ENCODE measurements around the gene CAPSL. TPM values are rescaled to one million over a fixed set of nuclear protein-coding genes. Genes with fewer than 3 reads are reported as not detected.

CAPSL gene
- total and polyA plus RNA-seq, 2 of the 8 experiments (the other 6 are each of a cell fraction or from before 2014, with no cell fraction given), result not detected

DNA sequence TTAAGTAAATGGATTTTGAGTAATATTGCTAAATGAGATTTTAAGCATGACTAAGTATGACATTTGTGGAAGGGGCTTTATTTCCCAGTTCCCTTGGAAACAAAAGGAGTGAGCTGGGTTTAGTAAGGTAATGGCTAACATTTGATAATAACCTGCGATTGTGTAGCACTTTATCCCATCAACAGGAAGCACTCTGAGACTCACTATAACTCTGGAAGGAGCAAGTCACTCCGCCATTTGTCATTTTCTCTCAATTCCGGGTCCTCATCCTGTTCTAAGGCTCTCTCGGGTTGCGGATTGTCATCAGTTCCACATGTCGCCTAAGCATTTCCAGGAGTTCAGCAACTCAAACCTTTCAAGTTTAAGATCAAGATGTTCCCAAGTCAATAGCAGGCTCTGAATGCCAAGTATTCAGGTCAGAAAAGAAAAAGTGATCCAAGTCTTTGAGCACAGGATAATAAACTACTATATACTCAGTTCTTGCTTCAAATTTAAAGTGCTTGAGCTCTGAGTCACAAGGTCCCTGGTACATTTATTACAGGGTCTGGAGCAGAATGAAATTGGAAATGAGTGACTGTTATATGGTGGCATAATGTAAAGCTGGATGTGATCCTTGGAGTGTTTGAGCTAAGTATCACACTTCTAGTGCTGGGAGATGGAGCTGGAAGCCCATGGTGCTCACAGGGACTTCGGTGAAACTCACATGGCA is 39.3 kb downstream of the CAPSL start:
- Histone ChIP-seq H4K20me1 (replicated peaks in 1 of 2; ENCODE audit: control insufficient read depth in 1 of 2, insufficient read depth in 2 of 2, low read length in 2 of 2) (no peaks in the 10 kb centered on the region), H2BK120ac (replicated peaks; ENCODE audit: low read depth, low read length) (no peak overlapping the region), H3K27ac (ENCODE audit: low read depth, low read length) (no peak overlapping the region), H3K9me3 (ENCODE audit: insufficient read depth in 2 of 2, low read depth in 1 of 2, low read length in 1 of 2) (no peaks in the 10 kb centered on the region), H3K79me2 (ENCODE audit: control insufficient read depth in 1 of 2, insufficient read depth in 2 of 2, low read length in 2 of 2) (no peaks in the 10 kb centered on the region), H2AK5ac (ENCODE audit: low read depth, low read length) (no peak overlapping the region), H3K4me3 (ENCODE audit: extremely low read depth in 1 of 4, insufficient read depth in 2 of 4, low read depth in 3 of 4, low read length in 4 of 4) (no peak overlapping the region), H3K4ac (replicated peaks; ENCODE audit: insufficient read length, low read depth, low read length) (no peak overlapping the region), H3K4me1 (replicated peaks in 1 of 4; ENCODE audit: control insufficient read depth in 3 of 4, insufficient read depth in 4 of 4, low read length in 3 of 4) (no peaks in the 10 kb centered on the region; a peak in 1 of 7 replicates), H4K91ac (replicated peaks; ENCODE audit: insufficient read length, low read length) (no peak overlapping the region), H3K23me2 (ENCODE audit: low read depth, low read length) (no peaks in the 10 kb centered on the region), H3K4me2 (ENCODE audit: insufficient read depth in 1 of 2, low read depth in 2 of 2, low read length in 2 of 2) (no peak overlapping the region), H4K8ac (ENCODE audit: extremely low read depth, insufficient read depth, low read length) (no peak overlapping the region), H3K56ac (replicated peaks; ENCODE audit: insufficient read length, low read depth, low read length) (no peak overlapping the region), H3K79me1 (ENCODE audit: low read depth, low read length) (no peaks in the 10 kb centered on the region), H2BK12ac (ENCODE audit: low read depth, low read length) (no peak overlapping the region), H4K5ac (ENCODE audit: insufficient read length, low read depth, low read length) (no peak overlapping the region), H2AFZ (ENCODE audit: low read length) (0 out of 2 replicates have a peak overlapping the region, but pooled peaks have one; percentile 50), H2BK5ac (ENCODE audit: low read depth, low read length) (no peak overlapping the region), H3K18ac (ENCODE audit: extremely low read depth, low read length) (no peak overlapping the region), H3K14ac (ENCODE audit: insufficient read length) (no peak overlapping the region), H3K27me3 (replicated peaks in 1 of 4; ENCODE audit: control insufficient read depth in 3 of 4, extremely low read depth in 1 of 4, insufficient read depth in 3 of 4, low read length in 3 of 4) (no peaks in the 10 kb centered on the region), H2BK15ac (ENCODE audit: low read length) (no peak overlapping the region), H2BK20ac (ENCODE audit: low read length) (no peak overlapping the region), H3K36me3 (ENCODE audit: control insufficient read depth in 2 of 4, insufficient read depth in 4 of 4, low read length in 3 of 4) (no peaks in the 10 kb centered on the region), H3K23ac (ENCODE audit: insufficient read length) (no peak overlapping the region), H3K9ac (replicated peaks in 1 of 4; ENCODE audit: extremely low read depth in 1 of 4, low read depth in 3 of 4, low read length in 3 of 4) (no peak overlapping the region)
- FAIRE-seq, result no peak
- WGBS, 2 experiments (ENCODE audit: extremely low coverage in 1 of 2, insufficient coverage in 1 of 2, insufficient read length in 1 of 2, insufficient replicate concordance in 2 of 2, low coverage in 1 of 2, low lambda C conversion rate in 2 of 2, missing lambda C conversion rate in 1 of 2), result 81% methylated on average over 7 of the region's 7 CpGs; no CpG with 5 or more reads in 1 of the 2 experiments
- CTCF ChIA-PET (ENCODE audit: partially characterized antibody), result interaction anchor here (0.9 to 1.6 kb wide), 4 partner anchors 8 to 42 kb away, joined by 3 to 4 read pairs (median 4); no protein-coding TSS in a partner anchor
- POLR2A ChIA-PET (ENCODE audit: partially characterized antibody), result no interaction called here
- TF ChIP-seq NANOG (IDR thresholded peaks at IDR 0.05; ENCODE audit: insufficient read depth, low read depth, low read length, poor library complexity, severe bottlenecking) (no peak), CREB1 (IDR thresholded peaks at IDR 0.05) (no peak), SP4 (IDR thresholded peaks at IDR 0.05; ENCODE audit: low read length) (no peak), TCF12 (IDR thresholded peaks at IDR 0.05; ENCODE audit: low read depth, low read length) (no peak)
- TF ChIP-seq, protein P1, sequence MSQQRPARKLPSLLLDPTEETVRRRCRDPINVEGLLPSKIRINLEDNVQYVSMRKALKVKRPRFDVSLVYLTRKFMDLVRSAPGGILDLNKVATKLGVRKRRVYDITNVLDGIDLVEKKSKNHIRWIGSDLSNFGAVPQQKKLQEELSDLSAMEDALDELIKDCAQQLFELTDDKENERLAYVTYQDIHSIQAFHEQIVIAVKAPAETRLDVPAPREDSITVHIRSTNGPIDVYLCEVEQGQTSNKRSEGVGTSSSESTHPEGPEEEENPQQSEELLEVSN (IDR thresholded peaks at IDR 0.05), result no peak
- no peak for DNase-seq (ENCODE audit: low read depth in 1 of 2, low spot score in 2 of 2)
